ENCODE measurements around the gene TMEM182.

Gene TMEM182

DNA sequence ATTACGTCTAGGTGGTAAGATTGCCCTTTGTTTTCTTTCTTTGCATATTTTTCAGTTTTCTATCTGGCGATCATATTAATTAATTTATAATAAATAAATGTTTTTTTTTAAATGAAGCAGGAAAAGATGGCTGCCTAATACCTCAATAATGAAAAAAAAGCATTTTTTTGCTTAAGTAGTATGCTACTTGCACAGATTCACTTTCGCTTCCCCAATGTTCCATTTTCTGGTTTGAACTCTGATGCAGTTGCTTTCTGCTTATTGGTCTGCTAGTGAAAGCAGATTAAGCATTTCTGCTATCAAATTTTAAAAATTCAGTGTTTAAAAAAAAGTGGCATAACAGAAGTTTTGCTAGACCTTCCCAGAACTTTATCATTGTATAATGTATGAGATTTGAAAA lies 11.9 kb upstream of the TMEM182 start:
- H3K27me3 Mint-ChIP-seq, result no peaks in the 10 kb centered on the region

DNA sequence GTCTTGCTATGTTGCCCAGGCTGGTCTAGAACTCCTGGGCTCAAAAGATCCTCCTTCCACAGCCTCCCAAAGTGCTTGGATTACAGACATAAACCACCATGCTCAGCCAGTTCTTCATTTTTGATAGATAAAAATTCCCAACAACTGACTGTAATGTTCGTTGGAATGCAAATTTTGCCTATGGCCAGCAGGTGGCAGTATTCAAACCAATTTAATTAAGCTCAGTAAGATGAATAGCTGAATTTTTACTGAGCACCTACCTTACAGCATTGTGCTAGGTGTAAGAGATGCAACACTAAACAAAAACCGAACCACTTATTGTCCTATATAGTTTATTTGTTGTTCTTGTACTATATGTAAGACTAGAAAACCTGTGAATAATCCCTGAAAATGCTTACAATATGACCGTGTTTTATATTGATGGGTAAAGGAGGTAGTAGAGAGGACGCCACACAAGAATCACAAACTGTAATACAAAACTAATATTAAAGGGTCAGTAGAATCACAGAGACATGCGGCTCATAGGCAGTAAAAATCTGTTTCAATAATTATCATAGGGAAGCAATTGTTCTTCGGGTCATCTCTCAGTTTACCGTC lies 8.2 kb upstream of the TMEM182 start:
- no peaks in the 10 kb centered on the region for H3K27me3 Mint-ChIP-seq
- peaks cover 9% of the 10 kb centered on the region for H3K36me3 Mint-ChIP-seq
- ATAC-seq (ENCODE audit: low read depth) (peak; percentile 57), DNase-seq (ENCODE audit: low spot score in 2 of 2) (peak in 1 of 2 donors; percentile 19)
- peaks cover 10% of the 10 kb centered on the region for H3K4me1 Mint-ChIP-seq
- H3K9me3 Mint-ChIP-seq, result no peaks in the 10 kb centered on the region
- H3K4me3 Mint-ChIP-seq, result no peak overlapping the region
- no peak overlapping the region for H3K27ac Mint-ChIP-seq

More for the DNA sequence above, 11.9 kb upstream of the TMEM182 start:
- peaks cover 2% of the 10 kb centered on the region for H3K9me3 Mint-ChIP-seq
- peaks cover 2% of the 10 kb centered on the region for H3K36me3 Mint-ChIP-seq
- peaks cover 10% of the 10 kb centered on the region for H3K4me1 Mint-ChIP-seq
- peak overlapping the region; percentile 15 for H3K4me3 Mint-ChIP-seq
- peak; percentile 91 for ATAC-seq (ENCODE audit: low read depth)
- DNase-seq (ENCODE audit: low spot score in 2 of 2), result peak in 1 of 2 donors; percentile 35
- H3K27ac Mint-ChIP-seq, result peak overlapping the region; percentile 31

GRCh38 chr2:102754456-102755145 lies 7.2 kb upstream of the TMEM182 start:
- H3K27me3 Mint-ChIP-seq, result no peaks in the 10 kb centered on the region
- peaks cover 10% of the 10 kb centered on the region for H3K4me1 Mint-ChIP-seq
- ATAC-seq (ENCODE audit: low read depth) (no peak), DNase-seq (ENCODE audit: low spot score in 2 of 2) (no peak)
- no peaks in the 10 kb centered on the region for H3K9me3 Mint-ChIP-seq
- no peak overlapping the region for H3K4me3 Mint-ChIP-seq
- H3K27ac Mint-ChIP-seq, result no peak overlapping the region
- peaks cover 9% of the 10 kb centered on the region for H3K36me3 Mint-ChIP-seq

GRCh38 chr2:102755284-102755683 lies 6.5 kb upstream of the TMEM182 start:
- no peak overlapping the region for H3K4me3 Mint-ChIP-seq
- H3K4me1 Mint-ChIP-seq, result peaks cover 7% of the 10 kb centered on the region
- ATAC-seq (ENCODE audit: low read depth), result no peak
- no peaks in the 10 kb centered on the region for H3K27me3 Mint-ChIP-seq
- no peaks in the 10 kb centered on the region for H3K9me3 Mint-ChIP-seq
- H3K36me3 Mint-ChIP-seq, result peaks cover 12% of the 10 kb centered on the region
- H3K27ac Mint-ChIP-seq, result no peak overlapping the region
- no peak for DNase-seq (ENCODE audit: low spot score in 2 of 2)

DNA sequence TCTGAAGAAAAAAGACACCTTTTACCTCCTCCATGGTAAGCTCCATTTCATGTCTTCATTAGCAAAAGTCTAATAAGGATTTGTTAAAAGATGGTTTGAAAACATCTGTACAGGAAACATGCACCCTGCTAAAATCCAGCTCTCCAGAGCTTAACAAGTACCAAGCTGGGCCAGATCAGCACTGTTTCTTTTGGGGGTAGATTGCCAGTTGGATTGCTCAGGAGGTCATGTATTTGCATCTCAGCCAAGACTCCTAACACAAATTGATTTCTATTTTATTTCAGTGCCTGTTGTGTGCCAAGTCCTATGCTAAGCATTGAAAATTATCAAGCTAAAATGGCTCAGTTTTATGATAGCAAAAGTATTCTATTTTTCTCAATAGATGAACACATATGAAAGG lies 3.4 kb upstream of the TMEM182 start:
- Mint-ChIP-seq H3K27me3 (no peaks in the 10 kb centered on the region), H3K4me3 (no peak overlapping the region)

DNA sequence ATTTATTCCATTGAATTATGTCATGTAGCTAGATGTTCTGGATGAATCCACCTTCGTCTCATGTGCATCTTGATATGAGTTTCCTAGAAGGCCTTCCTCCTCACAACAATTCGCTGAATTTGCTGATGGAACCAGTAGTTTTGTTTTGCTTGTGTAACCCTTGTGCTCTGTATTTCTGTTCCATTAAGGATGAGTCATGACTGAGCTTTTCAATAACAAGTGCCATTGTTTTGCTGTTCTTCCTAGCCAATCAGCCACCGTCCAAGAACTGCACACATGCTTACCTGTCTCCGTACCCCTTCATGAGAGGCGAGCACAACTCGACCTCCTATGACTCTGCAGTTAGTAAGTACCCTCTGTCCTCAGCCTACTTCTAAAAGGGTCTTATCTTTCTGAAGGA lies 2.3 kb downstream of the TMEM182 start:
- H3K9me3 Mint-ChIP-seq, result no peaks in the 10 kb centered on the region
- no peak for ATAC-seq (ENCODE audit: low read depth)
- H3K27ac Mint-ChIP-seq, result no peak overlapping the region

More for the DNA sequence above, 3.4 kb upstream of the TMEM182 start:
- Mint-ChIP-seq H3K4me1 (no peaks in the 10 kb centered on the region), H3K36me3 (peaks cover 15% of the 10 kb centered on the region), H3K9me3 (no peaks in the 10 kb centered on the region), H3K27ac (no peak overlapping the region)
- ATAC-seq (ENCODE audit: low read depth) (no peak), DNase-seq (ENCODE audit: low spot score in 2 of 2) (no peak)

DNA sequence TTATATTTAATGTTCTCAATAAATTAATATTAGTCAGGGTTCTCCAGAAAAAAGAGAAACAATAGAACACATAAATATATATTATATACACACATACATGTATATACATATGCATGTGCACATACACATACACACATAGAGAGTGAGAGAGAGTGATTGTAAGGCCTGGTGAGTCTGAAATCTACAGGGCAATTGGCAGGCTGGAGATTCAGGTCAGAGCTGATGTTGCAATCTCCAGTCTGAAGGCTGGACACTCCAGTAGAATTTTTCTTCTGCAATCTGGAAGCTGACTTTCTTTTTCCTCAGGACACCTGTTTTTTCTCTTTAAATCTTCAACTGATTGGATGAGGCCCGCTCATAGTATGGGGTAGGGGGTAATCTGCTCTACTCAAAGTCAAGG lies 3.2 kb downstream of the TMEM182 start:
- Mint-ChIP-seq H3K27ac (no peak overlapping the region), H3K4me1 (no peaks in the 10 kb centered on the region), H3K9me3 (no peaks in the 10 kb centered on the region), H3K36me3 (peaks cover 26% of the 10 kb centered on the region), H3K4me3 (no peak overlapping the region), H3K27me3 (no peaks in the 10 kb centered on the region)
- no peak for ATAC-seq (ENCODE audit: low read depth)
- no peak for DNase-seq (ENCODE audit: low spot score in 2 of 2)

More for the DNA sequence above, 2.3 kb downstream of the TMEM182 start:
- peaks cover 26% of the 10 kb centered on the region for H3K36me3 Mint-ChIP-seq
- no peaks in the 10 kb centered on the region for H3K4me1 Mint-ChIP-seq
- DNase-seq (ENCODE audit: low spot score in 2 of 2), result no peak
- H3K4me3 Mint-ChIP-seq, result no peak overlapping the region
- H3K27me3 Mint-ChIP-seq, result no peaks in the 10 kb centered on the region

DNA sequence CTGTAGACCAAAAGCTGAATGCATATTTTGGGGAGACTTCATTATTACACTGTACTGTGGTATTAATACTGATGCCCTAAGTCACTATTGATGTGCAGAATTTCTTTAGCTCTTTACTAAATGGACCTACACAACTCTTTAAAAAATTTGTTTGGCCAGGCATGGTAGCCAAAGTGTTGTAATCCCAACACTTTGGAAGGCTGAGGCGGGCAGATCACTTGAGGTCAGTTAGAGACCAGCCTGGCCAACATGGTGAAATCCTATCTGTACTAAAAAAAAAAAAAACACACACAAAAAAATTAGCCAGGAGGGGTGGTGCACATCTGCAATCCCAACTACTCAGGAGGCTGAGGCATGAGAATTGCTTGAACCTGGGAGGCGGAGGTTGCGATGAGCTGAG lies 6.4 kb downstream of the TMEM182 start:
- no peak for ATAC-seq (ENCODE audit: low read depth)
- Mint-ChIP-seq H3K9me3 (no peaks in the 10 kb centered on the region), H3K27me3 (no peaks in the 10 kb centered on the region), H3K4me1 (no peaks in the 10 kb centered on the region), H3K27ac (no peak overlapping the region), H3K4me3 (no peak overlapping the region), H3K36me3 (peaks cover 30% of the 10 kb centered on the region)
- no peak for DNase-seq (ENCODE audit: low spot score in 2 of 2)

DNA sequence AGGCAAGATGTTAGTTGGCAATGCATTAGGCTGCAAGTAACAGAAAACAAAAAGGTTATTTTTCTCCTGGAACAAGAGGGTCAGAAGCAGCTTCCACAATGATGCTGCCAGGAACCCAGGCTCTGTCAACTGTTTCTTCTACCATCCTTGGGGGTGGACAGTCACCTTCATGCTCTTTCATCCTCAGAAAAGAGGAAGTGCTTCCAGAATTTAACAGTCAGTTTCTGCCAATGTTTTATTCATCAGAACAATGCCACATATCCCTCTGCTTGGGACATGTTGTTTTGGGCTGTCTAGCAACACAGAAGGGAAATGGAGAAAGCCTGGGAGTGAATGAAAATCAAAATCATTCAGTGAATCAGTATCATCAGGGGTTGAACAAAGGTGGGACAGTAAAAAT lies 7.1 kb downstream of the TMEM182 start:
- Mint-ChIP-seq H3K27ac (no peak overlapping the region), H3K9me3 (no peaks in the 10 kb centered on the region), H3K4me1 (no peaks in the 10 kb centered on the region), H3K4me3 (no peak overlapping the region), H3K36me3 (peaks cover 29% of the 10 kb centered on the region), H3K27me3 (no peaks in the 10 kb centered on the region)
- ATAC-seq (ENCODE audit: low read depth) (no peak), DNase-seq (ENCODE audit: low spot score in 2 of 2) (no peak)

DNA sequence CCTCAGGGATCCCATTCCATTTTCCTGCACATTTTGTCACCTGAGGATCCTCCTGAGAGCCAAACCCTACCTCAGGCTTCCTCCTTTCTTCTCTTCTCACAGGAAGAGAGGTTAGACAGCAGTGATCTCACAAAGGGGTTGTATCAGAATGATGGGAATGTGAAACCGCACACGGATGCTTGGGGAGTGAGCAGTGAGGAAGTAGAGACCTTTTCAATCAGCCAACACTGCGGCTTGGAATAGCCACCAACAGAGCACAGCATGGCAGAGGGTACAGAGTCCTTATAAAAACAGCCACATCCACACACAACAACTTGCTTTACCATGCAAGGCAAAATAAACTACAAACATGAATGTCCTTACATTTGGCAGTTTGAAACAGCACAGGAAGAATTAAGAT lies 8.7 kb downstream of the TMEM182 start:
- H3K27me3 Mint-ChIP-seq, result no peaks in the 10 kb centered on the region
- peaks cover 25% of the 10 kb centered on the region for H3K36me3 Mint-ChIP-seq
- H3K9me3 Mint-ChIP-seq, result no peaks in the 10 kb centered on the region
- no peak for ATAC-seq (ENCODE audit: low read depth)
- no peak overlapping the region for H3K4me3 Mint-ChIP-seq
- no peak for DNase-seq (ENCODE audit: low spot score in 2 of 2)
- H3K4me1 Mint-ChIP-seq, result no peaks in the 10 kb centered on the region
- no peak overlapping the region for H3K27ac Mint-ChIP-seq

GRCh38 chr2:102771114-102771513 lies 9.3 kb downstream of the TMEM182 start:
- H3K4me3 Mint-ChIP-seq, result no peak overlapping the region
- no peak overlapping the region for H3K27ac Mint-ChIP-seq
- peaks cover 23% of the 10 kb centered on the region for H3K36me3 Mint-ChIP-seq
- H3K4me1 Mint-ChIP-seq, result no peaks in the 10 kb centered on the region
- no peaks in the 10 kb centered on the region for H3K9me3 Mint-ChIP-seq
- DNase-seq (ENCODE audit: low spot score in 2 of 2) (no peak), ATAC-seq (ENCODE audit: low read depth) (no peak)
- H3K27me3 Mint-ChIP-seq, result no peaks in the 10 kb centered on the region

DNA sequence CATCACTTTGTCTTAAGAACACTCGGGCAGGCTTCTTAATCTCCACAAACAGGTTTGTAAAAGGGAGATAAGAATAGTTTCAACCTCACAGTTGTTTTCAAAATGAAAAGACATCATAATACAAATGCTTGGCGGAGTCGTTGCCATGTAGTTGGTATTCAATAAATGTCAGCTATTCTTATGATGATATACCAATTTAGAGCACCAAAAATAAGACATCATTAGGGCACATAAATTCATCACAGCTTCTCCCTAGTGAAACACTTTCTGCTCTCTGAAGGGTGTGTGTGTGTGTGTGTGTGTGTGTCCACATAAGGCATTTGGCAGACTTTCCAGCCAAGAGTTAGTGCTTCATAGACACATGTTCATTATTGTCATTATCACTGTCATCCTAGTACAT lies 10.8 kb downstream of the TMEM182 start:
- no peak overlapping the region for H3K27ac Mint-ChIP-seq
- H3K27me3 Mint-ChIP-seq, result no peaks in the 10 kb centered on the region
- H3K36me3 Mint-ChIP-seq, result peaks cover 26% of the 10 kb centered on the region
- H3K9me3 Mint-ChIP-seq, result no peaks in the 10 kb centered on the region
- no peaks in the 10 kb centered on the region for H3K4me1 Mint-ChIP-seq
- DNase-seq (ENCODE audit: low spot score in 2 of 2) (no peak), ATAC-seq (ENCODE audit: low read depth) (no peak)
- no peak overlapping the region for H3K4me3 Mint-ChIP-seq

GRCh38 chr2:102773149-102773705 lies 11.4 kb downstream of the TMEM182 start:
- Mint-ChIP-seq H3K4me3 (no peak overlapping the region), H3K4me1 (no peaks in the 10 kb centered on the region), H3K36me3 (peaks cover 21% of the 10 kb centered on the region), H3K27me3 (no peaks in the 10 kb centered on the region), H3K27ac (no peak overlapping the region), H3K9me3 (no peaks in the 10 kb centered on the region)
- ATAC-seq (ENCODE audit: low read depth) (no peak), DNase-seq (ENCODE audit: low spot score in 2 of 2) (no peak)

DNA sequence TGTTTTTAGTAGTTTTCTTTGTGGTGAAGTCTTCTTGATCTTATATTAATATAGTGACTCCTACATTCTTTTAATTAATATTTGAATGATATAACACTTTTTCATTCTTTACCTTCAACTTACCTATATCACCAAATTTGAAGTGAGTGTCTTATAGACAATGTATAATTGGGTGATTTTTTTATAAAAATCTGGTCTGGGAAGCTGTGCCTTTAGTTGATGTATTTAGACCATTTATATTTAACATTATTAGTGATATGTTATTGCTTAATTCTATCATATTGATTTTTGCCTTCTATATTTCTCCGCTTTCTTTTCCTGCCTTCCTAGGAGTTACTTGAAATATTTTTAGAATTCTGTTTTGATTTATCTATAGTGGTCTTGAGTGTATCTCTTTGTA lies 16.4 kb downstream of the TMEM182 start:
- no peak overlapping the region for H3K27ac Mint-ChIP-seq
- peaks cover 18% of the 10 kb centered on the region for H3K36me3 Mint-ChIP-seq
- no peaks in the 10 kb centered on the region for H3K4me1 Mint-ChIP-seq
- ATAC-seq (ENCODE audit: low read depth) (no peak), DNase-seq (ENCODE audit: low spot score in 2 of 2) (no peak)
- no peaks in the 10 kb centered on the region for H3K9me3 Mint-ChIP-seq
- H3K27me3 Mint-ChIP-seq, result no peaks in the 10 kb centered on the region
- H3K4me3 Mint-ChIP-seq, result no peak overlapping the region

DNA sequence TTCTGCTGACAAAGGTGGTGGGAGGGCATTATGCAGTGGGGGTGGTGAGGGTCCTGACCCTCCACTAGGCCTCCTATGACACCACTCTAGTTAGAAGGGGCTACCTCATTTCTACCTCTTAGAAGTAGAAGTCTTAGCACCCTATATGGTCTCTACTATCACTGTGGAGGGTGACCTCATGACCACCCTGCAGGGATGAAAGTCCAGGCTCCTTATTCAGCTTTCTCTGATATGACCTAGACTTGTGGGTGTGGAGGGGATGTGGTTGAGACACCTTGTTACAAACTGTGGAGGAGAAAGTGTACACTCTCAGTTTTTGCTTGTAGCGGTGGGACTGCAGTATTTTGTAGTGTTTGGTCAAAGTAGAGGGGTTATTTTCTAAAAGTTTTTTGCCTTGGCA lies 18.6 kb downstream of the TMEM182 start:
- DNase-seq (ENCODE audit: low spot score in 2 of 2), result no peak
- Mint-ChIP-seq H3K27me3 (no peaks in the 10 kb centered on the region), H3K27ac (no peak overlapping the region), H3K36me3 (peaks cover 24% of the 10 kb centered on the region), H3K4me1 (no peaks in the 10 kb centered on the region), H3K9me3 (no peaks in the 10 kb centered on the region), H3K4me3 (no peak overlapping the region)
- ATAC-seq (ENCODE audit: low read depth), result no peak

Measured in memory B cell (primary cell).